Stimulated activated naive CD8-positive, alpha-beta T cell treated with anti-CD3 and anti-CD28 coated beads, Interleukin-15, Interleukin-2, amounts not matched to agents 100 ng/mL and 50 ng/mL, for 24 hours (primary cell): Measurements from ENCODE around the gene MAGEH1.
A peak's percentile ranks its signal among the peaks of the same experiment; 100 is the strongest.
"Not testable (repeated sequence)": the region's sequence is repeated elsewhere in the genome, so short reads cannot be mapped to it uniquely, and the experiment has no call there.

Source experiments
- H3K27ac Mint-ChIP-seq: one replicate; pipeline ENCODE4 v1.8.0; 2021; ENCODE audit warnings: mild to moderate bottlenecking, mixed read lengths
- H3K27me3 Mint-ChIP-seq: one replicate; pipeline ENCODE4 v1.8.0; 2021; ENCODE audit warnings: mixed read lengths
- H3K36me3 Mint-ChIP-seq: one replicate; pipeline ENCODE4 v1.8.0; 2021; ENCODE audit warnings: low read depth, mixed read lengths
- H3K4me1 Mint-ChIP-seq: one replicate; pipeline ENCODE4 v1.8.0; 2021; ENCODE audit warnings: low read depth, mixed read lengths
- H3K4me3 Mint-ChIP-seq: one replicate; pipeline ENCODE4 v1.8.0; 2021; ENCODE audit warnings: mild to moderate bottlenecking, mixed read lengths
- H3K9me3 Mint-ChIP-seq: one replicate; pipeline ENCODE4 v1.8.0; 2021; ENCODE audit warnings: mixed read lengths

The MAGEH1 gene, protein sequence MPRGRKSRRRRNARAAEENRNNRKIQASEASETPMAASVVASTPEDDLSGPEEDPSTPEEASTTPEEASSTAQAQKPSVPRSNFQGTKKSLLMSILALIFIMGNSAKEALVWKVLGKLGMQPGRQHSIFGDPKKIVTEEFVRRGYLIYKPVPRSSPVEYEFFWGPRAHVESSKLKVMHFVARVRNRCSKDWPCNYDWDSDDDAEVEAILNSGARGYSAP

DNA sequence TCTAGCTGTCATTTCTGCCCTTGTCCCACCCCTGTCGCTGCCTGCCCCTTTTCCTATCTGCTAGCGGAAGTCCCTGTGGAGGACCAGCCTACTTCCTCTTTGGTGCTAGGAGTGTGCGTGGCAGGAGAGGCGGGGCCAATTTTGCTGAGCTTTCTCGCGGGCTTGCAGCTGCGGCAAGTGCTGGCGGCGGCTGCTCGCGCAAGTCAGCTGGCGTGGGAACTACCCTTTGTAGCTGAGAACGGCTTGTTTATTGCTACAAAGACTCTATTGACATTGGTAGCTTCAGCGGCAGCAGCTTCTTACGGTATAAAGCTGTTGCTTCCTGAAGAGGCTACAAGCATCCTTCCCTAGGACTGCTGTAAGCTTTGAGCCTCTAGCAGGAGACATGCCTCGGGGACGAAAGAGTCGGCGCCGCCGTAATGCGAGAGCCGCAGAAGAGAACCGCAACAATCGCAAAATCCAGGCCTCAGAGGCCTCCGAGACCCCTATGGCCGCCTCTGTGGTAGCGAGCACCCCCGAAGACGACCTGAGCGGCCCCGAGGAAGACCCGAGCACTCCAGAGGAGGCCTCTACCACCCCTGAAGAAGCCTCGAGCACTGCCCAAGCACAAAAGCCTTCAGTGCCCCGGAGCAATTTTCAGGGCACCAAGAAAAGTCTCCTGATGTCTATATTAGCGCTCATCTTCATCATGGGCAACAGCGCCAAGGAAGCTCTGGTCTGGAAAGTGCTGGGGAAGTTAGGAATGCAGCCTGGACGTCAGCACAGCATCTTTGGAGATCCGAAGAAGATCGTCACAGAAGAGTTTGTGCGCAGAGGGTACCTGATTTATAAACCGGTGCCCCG lies at the start of gene MAGEH1:
TSS of gene MAGEH1 (plus strand) at position 138 of the 843 bp plus-strand sequence. CDS start at position 386, 248 bp downstream.
- no peaks in the 10 kb centered on the region for H3K9me3 Mint-ChIP-seq
- H3K4me3 Mint-ChIP-seq: peak within 1 kb of the TSS; percentile 93
- H3K36me3 Mint-ChIP-seq: no peaks in the 10 kb centered on the region
- H3K27ac Mint-ChIP-seq: peak within 1 kb of the TSS; percentile 88
- peaks cover 9% of the 10 kb centered on the region for H3K4me1 Mint-ChIP-seq
- no peaks in the 10 kb centered on the region for H3K27me3 Mint-ChIP-seq

DNA sequence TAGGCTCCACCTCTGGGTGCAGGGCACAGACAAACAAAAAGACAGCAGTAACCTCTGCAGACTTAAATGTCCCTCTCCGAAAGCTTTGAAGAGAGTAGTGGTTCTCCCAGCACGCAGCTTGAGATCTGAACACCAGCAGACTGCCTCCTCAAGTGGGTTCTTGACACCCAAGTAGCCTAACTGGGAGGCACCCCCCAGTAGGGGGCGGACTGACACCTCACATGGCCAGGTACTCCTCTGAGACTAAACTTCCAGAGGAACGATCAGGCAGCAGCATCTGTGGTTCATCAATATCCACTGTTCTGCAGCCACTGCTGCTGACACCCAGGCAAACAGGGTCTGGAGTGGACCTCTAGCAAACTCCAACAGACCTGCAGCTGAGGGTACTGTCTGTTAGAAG lies 24.8 kb upstream of the MAGEH1 start:
- H3K4me3 Mint-ChIP-seq, H3K27ac Mint-ChIP-seq, H3K36me3 Mint-ChIP-seq, H3K9me3 Mint-ChIP-seq, H3K27me3 Mint-ChIP-seq, H3K4me1 Mint-ChIP-seq: not testable (repeated sequence)

DNA sequence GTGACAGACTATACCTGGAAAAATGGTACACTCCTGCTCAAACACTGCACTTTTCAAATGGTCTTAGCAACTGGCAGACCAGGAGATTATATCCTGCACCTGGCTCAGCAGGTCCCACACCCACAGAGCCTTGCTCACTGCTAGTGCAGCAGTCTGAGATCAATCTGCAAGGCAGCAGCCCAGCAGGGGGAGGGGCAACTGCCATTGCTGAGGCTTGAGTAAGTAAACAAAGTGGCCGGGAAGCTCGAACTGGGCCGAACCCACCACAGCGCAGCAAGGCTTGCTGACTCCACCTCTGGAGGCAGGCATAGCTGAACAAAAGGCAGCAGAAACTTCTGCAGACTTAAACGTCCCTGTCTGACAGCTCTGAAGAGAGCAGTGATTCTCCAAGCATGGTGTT lies 8.5 kb upstream of the MAGEH1 start:
- not testable (repeated sequence) for H3K36me3 Mint-ChIP-seq, H3K4me1 Mint-ChIP-seq, H3K27ac Mint-ChIP-seq, H3K9me3 Mint-ChIP-seq, H3K27me3 Mint-ChIP-seq, H3K4me3 Mint-ChIP-seq

DNA sequence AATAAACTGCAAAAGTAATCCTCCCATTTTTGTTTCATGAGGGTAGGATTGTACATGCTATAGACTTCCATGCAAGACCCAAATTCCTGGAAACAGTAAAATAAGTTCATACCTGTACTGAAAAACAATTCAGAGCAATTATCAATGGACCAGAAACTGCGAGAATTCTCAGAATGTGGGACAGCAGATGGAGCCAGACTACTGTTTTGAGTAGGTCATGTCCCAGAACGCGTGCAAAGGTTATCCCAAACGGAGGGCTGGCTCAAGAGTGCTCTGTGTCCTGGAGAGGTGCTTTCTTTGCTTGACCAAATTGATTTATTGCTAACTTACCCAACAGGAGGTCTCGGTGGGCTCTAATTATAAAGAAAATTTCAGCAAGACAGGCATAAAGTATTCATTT lies 1.7 kb upstream of the MAGEH1 start:
- Mint-ChIP-seq H3K9me3 (no peaks in the 10 kb centered on the region), H3K27me3 (peaks cover 3% of the 10 kb centered on the region), H3K4me1 (peaks cover 9% of the 10 kb centered on the region), H3K27ac (no peak overlapping the region), H3K4me3 (no peak overlapping the region), H3K36me3 (no peaks in the 10 kb centered on the region)

DNA sequence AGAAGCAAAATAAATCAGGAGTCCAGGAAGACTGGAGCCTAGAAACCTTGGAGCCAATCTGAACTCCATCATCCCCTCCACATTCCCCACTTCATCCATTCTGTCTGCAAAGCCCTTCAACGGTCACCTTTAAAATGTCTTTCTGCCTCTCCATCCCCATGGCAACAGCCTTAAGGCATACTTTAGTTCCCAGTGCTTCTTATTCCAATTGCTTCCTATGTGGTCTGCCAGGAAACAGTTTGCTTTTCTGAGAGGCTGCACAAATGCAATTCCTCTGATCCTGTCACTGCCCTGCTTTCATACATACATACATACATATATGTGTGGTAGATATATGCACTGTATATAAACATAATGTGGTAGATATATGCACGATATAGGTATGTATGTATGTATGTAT lies 786 bp upstream of the MAGEH1 start:
- no peaks in the 10 kb centered on the region for H3K27me3 Mint-ChIP-seq
- no peaks in the 10 kb centered on the region for H3K36me3 Mint-ChIP-seq
- H3K27ac Mint-ChIP-seq: no peak overlapping the region
- H3K4me1 Mint-ChIP-seq: peaks cover 9% of the 10 kb centered on the region
- peak overlapping the region; percentile 93 for H3K4me3 Mint-ChIP-seq
- no peaks in the 10 kb centered on the region for H3K9me3 Mint-ChIP-seq

DNA sequence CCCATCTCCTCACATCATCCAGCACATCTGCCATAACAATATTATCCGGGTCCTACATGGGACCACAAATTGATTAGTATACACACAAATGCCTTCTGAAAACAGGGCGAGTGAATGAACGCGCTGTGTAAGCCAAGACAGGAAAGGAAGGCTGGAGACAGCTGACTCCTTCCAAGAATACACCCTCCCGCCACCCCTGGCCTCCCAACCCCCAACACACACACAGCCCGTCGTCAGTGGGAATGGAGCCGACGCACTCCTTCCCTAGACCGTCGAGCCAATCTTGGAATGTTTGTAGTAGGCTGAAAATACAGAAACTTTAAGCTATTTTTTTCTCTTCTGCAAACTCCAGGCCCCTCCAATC lies 319 bp upstream of the MAGEH1 start:
- H3K27me3 Mint-ChIP-seq: no peaks in the 10 kb centered on the region
- H3K36me3 Mint-ChIP-seq: no peaks in the 10 kb centered on the region
- peaks cover 9% of the 10 kb centered on the region for H3K4me1 Mint-ChIP-seq
- H3K4me3 Mint-ChIP-seq: peak overlapping the region; percentile 93
- H3K9me3 Mint-ChIP-seq: no peaks in the 10 kb centered on the region
- peak overlapping the region; percentile 88 for H3K27ac Mint-ChIP-seq

DNA sequence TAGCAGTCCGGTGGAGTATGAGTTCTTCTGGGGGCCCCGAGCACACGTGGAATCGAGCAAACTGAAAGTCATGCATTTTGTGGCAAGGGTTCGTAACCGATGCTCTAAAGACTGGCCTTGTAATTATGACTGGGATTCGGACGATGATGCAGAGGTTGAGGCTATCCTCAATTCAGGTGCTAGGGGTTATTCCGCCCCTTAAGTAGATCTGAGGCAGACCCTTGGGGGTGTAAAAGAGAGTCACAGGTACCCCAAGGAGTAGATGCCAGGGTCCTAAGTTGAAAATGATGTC lies 852 bp downstream of the MAGEH1 start:
- peak overlapping the region; percentile 93 for H3K4me3 Mint-ChIP-seq

DNA sequence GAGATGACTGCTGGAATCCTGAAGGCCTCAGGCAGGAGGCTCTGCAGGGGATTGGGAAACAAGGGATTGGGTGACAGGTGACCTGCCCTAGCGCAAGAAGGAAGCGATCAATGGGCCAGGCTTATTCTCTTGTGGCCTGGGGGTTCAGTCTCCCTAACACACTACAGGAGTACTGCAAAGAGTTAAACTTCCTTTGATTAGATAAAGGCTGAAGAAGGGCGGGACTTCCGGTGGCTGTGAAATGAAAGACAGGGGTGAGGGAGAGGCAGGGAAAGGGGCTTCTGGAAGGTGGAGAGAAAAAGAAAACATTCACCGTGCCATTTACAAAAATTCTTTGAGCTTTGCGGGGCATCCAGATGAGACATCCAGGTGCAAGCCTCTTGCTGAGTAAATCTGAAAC lies 3.8 kb downstream of the MAGEH1 start:
- not testable (repeated sequence) for H3K9me3 Mint-ChIP-seq, H3K27ac Mint-ChIP-seq, H3K4me1 Mint-ChIP-seq, H3K36me3 Mint-ChIP-seq, H3K4me3 Mint-ChIP-seq, H3K27me3 Mint-ChIP-seq

More for the DNA sequence above, 852 bp downstream of the MAGEH1 start:
- Mint-ChIP-seq H3K36me3 (no peaks in the 10 kb centered on the region), H3K27me3 (no peaks in the 10 kb centered on the region), H3K4me1 (peaks cover 9% of the 10 kb centered on the region), H3K9me3 (no peaks in the 10 kb centered on the region), H3K27ac (peak overlapping the region; percentile 88)

DNA sequence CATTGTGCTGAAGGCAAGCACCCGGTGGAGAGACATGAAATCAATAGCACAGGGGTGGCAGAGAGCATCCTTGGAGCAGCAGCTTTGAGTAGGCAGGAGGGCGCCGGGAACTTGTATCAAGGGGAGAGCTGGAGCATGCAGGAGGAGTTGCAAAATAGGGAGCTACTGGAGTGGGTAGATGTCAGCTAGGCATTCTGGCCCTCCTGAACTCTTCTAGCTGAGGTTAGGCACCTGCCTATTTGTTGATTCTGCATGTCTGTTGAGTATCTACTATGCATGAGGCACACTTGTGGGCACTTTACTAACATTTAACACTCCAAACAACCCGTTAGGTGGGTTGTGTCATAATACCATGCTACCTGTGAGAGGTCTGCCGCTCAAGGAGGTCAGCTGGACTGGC lies 7.5 kb downstream of the MAGEH1 start:
- H3K4me3 Mint-ChIP-seq, H3K9me3 Mint-ChIP-seq, H3K36me3 Mint-ChIP-seq, H3K4me1 Mint-ChIP-seq, H3K27ac Mint-ChIP-seq, H3K27me3 Mint-ChIP-seq: not testable (repeated sequence)

DNA sequence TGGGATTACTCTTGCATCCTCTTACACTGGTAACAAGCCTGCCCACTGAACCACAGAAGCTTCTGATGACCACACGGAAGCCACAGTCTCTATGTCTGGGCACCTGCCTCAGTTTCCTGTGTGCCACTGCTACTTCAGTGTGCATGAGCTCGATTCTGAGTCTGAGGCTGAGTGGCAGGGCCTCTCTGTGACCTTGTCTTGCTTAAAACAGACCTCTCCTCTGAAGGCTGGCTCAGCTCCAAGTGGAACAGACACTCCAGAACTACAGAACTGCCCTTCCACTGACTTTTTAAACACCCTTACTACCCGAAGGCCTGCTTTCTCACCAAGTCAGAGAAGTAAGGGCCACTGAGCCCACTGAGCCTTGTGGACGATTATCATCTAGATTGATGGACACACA lies 8.0 kb downstream of the MAGEH1 start:
- H3K4me3 Mint-ChIP-seq: not testable (repeated sequence)

DNA sequence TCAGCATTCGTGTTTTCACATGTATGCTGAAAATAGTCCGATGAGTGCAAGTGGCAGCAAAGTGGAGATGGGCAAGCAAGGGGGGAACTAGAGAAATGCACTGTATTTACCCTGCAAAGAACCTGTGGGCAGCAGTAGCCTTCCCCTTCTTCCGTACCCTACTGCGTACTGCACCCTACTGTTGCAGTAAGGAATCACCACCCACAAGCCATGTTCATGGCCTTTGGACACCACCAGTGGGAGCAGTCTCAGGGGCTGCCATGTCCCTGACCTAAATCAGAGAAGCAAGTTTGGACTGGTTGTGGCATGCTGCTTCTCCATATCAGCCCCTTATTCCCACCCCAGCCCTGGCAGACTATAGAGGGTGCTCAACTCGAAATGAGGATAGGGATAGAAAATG lies 12.1 kb downstream of the MAGEH1 start:
- not testable (repeated sequence) for H3K27ac Mint-ChIP-seq, H3K27me3 Mint-ChIP-seq, H3K4me3 Mint-ChIP-seq, H3K9me3 Mint-ChIP-seq, H3K36me3 Mint-ChIP-seq, H3K4me1 Mint-ChIP-seq

More for the DNA sequence above, 8.0 kb downstream of the MAGEH1 start:
- not testable (repeated sequence) for H3K9me3 Mint-ChIP-seq, H3K36me3 Mint-ChIP-seq, H3K27me3 Mint-ChIP-seq, H3K4me1 Mint-ChIP-seq, H3K27ac Mint-ChIP-seq

DNA sequence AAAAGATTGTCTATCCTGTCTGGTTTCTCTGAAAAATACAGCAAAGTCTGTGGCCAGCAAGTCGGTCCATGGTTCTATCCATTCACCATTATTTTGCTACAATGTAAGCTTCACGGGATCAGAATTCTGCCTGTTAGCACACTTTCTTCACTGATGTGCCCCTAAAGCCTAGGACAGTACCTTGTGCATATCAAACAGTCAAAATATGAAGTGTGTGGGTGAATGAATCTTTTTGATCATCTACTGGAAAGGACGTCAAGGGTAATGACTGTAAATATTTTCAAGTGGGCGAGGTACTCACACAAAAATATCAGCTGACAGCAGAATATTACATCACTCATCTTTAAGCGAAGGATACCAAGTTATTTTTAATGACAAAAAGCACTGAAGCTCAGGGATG lies 13.2 kb downstream of the MAGEH1 start:
- not testable (repeated sequence) for H3K4me1 Mint-ChIP-seq, H3K9me3 Mint-ChIP-seq, H3K4me3 Mint-ChIP-seq, H3K27ac Mint-ChIP-seq, H3K27me3 Mint-ChIP-seq, H3K36me3 Mint-ChIP-seq

DNA sequence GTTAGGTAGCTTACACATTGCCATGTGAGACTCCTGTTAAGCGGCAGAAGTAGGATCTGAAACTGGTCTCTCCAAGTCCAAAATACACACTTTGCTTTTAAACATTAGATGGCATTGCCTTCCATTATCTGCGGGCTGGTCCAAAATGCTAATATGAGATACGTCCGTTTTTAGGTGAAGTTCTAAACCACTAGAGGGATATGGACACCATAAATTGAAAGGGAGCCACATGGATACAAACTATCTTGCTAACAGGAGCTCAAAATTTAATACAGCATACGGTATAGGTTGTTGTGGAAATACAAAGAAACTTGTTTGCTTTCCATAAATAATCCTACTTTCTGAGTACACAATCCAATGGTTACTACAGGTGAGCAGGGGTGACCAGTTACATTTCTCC lies 13.9 kb downstream of the MAGEH1 start:
- not testable (repeated sequence) for H3K9me3 Mint-ChIP-seq, H3K4me1 Mint-ChIP-seq, H3K27me3 Mint-ChIP-seq, H3K4me3 Mint-ChIP-seq, H3K36me3 Mint-ChIP-seq, H3K27ac Mint-ChIP-seq

DNA sequence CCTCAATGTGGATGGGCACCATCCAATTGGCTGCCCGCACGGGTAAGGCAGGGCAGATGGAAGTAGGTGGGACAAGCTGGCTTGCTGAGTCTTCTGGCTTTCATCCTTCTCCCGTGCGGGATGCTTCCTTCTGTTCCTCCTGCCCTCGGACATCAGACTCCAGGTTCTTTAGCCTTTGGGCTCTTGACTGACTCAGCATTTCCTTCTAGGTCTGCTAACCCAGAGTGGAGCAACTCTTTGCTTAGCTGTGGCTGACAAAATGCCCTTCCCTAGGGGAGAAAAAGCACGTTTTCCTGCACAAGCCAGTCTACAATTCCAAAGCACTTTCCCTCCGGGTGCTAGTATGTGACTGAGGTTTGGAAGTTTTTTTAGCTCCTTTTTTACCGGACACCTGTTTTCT lies 28.0 kb downstream of the MAGEH1 start:
- H3K4me3 Mint-ChIP-seq, H3K4me1 Mint-ChIP-seq, H3K9me3 Mint-ChIP-seq, H3K27me3 Mint-ChIP-seq, H3K27ac Mint-ChIP-seq, H3K36me3 Mint-ChIP-seq: not testable (repeated sequence)

DNA sequence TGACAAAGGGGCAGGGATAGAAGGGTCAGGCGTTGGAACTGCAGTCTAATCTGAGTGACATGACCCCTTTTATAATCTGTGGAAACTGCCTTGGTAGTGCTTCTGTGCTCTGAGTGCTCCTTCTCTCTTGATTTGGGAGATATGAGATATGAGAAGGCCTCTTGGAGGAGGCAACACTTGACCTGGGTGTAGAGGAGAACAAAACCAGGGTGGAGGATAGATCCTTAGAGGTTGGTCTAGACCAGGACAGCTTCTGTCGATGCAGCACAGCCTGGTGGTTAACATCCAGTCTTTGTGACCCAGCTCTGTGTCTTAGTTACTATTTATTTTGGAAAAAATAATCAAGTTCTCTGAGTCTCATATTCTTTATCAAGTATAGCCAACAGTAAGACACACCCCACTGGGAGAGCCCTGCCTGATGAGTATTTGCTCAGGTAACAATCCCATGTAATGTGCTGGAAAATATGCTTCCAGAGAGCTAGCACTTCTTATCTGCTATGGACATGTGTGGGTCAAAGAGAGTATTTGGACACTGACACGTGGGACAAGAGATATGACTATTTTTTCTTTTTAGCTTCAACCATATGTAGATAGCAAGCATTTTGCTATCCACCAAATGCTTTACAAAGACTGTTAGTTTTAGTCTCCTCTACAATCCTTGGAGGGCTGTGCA lies 28.6 kb downstream of the MAGEH1 start:
- no peaks in the 10 kb centered on the region for H3K4me1 Mint-ChIP-seq
- H3K9me3 Mint-ChIP-seq: no peaks in the 10 kb centered on the region
- no peaks in the 10 kb centered on the region for H3K36me3 Mint-ChIP-seq
- H3K4me3 Mint-ChIP-seq: no peak overlapping the region
- H3K27ac Mint-ChIP-seq: no peak overlapping the region
- no peaks in the 10 kb centered on the region for H3K27me3 Mint-ChIP-seq

DNA sequence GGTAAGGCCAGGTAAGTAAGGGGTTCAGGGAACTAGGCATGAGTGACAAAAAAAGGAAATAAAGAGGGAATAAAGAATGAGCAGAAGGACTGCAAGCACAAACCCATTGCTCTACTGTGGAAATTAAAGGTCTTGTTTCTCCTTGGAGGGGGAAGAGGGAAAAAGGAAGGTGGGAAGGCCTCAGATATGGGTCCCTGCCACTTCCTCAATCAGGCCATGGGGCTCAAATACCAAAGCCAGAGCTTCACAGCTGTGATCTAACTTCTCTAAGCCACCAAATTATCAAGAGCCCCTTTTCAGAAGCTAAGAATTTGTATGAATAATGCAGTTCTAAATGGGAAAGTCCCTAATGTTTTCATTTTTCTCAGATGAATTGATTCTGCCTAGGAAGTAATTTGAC lies 33.0 kb downstream of the MAGEH1 start:
- H3K9me3 Mint-ChIP-seq: no peaks in the 10 kb centered on the region
- no peak overlapping the region for H3K4me3 Mint-ChIP-seq
- H3K36me3 Mint-ChIP-seq: no peaks in the 10 kb centered on the region
- no peaks in the 10 kb centered on the region for H3K27me3 Mint-ChIP-seq
- H3K27ac Mint-ChIP-seq: no peak overlapping the region
- peaks cover 10% of the 10 kb centered on the region for H3K4me1 Mint-ChIP-seq
